A549 (cell line): ENCODE results near the gene CELF2.

Experiments used
- CEBPB ChIP-seq, 2 experiments: fragments of >200 bp in 1 of 2; sonication (Bioruptor Twin) in 1 of 2; formaldehyde crosslinking in 1 of 2; IDR thresholded peaks; 2 replicates each; pipeline ENCODE4 v1.6.1; 2012 to 2016
- CTCF ChIP-seq: fragments of >200 bp; sonication (Bioruptor Twin); formaldehyde crosslinking; IDR thresholded peaks from 3 replicates; pipeline ENCODE4 v1.5.1; 2016
- POLR2A ChIP-seq: IDR thresholded peaks from 2 replicates; pipeline ENCODE4 v1.6.1; 2012; ENCODE audit warnings: mild to moderate bottlenecking, low read length
- TP53 ChIP-seq: fragments of 250-450 bp; sonication (Bioruptor Pico); IDR thresholded peaks from 2 replicates; pipeline ENCODE4 v1.5.0; 2021; ENCODE audit warnings: mild to moderate bottlenecking, moderate library complexity

DNA sequence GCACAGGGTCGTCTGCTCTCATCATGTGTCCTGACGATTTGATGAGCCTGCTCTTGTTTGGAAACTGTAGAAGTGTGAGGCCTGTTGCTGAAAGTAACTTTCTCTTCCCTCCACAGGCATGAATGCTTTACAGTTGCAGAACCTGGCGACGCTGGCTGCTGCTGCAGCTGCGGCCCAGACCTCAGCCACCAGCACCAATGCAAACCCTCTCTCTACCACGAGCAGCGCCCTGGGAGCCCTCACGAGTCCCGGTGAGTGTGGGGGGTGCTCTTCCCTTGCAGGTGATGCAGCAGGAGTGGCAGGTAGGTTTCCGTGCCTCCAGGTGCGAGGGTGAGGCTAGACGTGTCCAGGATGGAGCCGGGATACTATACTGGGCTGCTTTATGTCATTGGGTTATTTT lies 270.6 kb downstream of the CELF2 start:
- TF ChIP-seq CTCF (no peak), POLR2A (no peak), CEBPB (IDR thresholded peaks at IDR 0.05) (no peak), TP53 (no peak)
